H9 (cell line): ENCODE data around the gene ANKRD44. TPM values are rescaled to one million over a fixed set of nuclear protein-coding genes. Genes with fewer than 3 reads are reported as not detected.

Experiments used
- DNase-seq: peaks from one replicate; pipeline ENCODE4 v3.0.0-alpha.2; 2017
- H2AFZ ChIP-seq: one replicate; pipeline ENCODE4 v1.6.1; 2013; ENCODE audit warnings: mild to moderate bottlenecking, low read length, control low read depth, moderate library complexity
- H2AK5ac ChIP-seq: 2 replicates; pipeline ENCODE4 v1.6.1; 2013; ENCODE audit warnings: low read length, control low read depth, mixed read lengths; ENCODE audit not compliant: insufficient read length
- H2BK120ac ChIP-seq: one replicate; pipeline ENCODE4 v1.6.1; 2013; ENCODE audit warnings: low read depth, mild to moderate bottlenecking, low read length, control low read depth, inconsistent platforms; ENCODE audit not compliant: poor library complexity, severe bottlenecking
- H2BK12ac ChIP-seq: 2 replicates; pipeline ENCODE4 v1.6.1; 2013; ENCODE audit warnings: low read length, control low read depth, mixed read lengths, low read depth; ENCODE audit not compliant: insufficient read length
- H2BK15ac ChIP-seq: 2 replicates; pipeline ENCODE4 v1.6.1; 2013; ENCODE audit warnings: low read depth, low read length, control low read depth
- H2BK20ac ChIP-seq: one replicate; pipeline ENCODE4 v1.6.1; 2013; ENCODE audit warnings: low read depth, mild to moderate bottlenecking, low read length, control low read depth, inconsistent platforms; ENCODE audit not compliant: poor library complexity, severe bottlenecking
- H2BK5ac ChIP-seq: 2 replicates; pipeline ENCODE4 v1.6.1; 2013; ENCODE audit warnings: low read length, control low read depth, mixed read lengths; ENCODE audit not compliant: insufficient read length
- H3K14ac ChIP-seq: 2 replicates; pipeline ENCODE4 v1.6.1; 2013; ENCODE audit warnings: low read length, control low read depth; ENCODE audit not compliant: insufficient read depth
- H3K18ac ChIP-seq: 2 replicates; pipeline ENCODE4 v1.6.1; 2013; ENCODE audit warnings: low read depth, mild to moderate bottlenecking, mixed read lengths, low read length, control low read depth; ENCODE audit not compliant: insufficient read length
- H3K23ac ChIP-seq: 2 replicates; pipeline ENCODE4 v1.6.1; 2013; ENCODE audit warnings: low read length, control low read depth, mixed read lengths, low read depth; ENCODE audit not compliant: insufficient read length
- H3K23me2 ChIP-seq: 2 replicates; pipeline ENCODE4 v1.6.1; 2013; ENCODE audit warnings: low read depth, mild to moderate bottlenecking, mixed read lengths, low read length, control low read depth; ENCODE audit not compliant: insufficient read length, poor library complexity, severe bottlenecking
- H3K27ac ChIP-seq: 2 replicates; pipeline ENCODE4 v1.5.1; 2013; ENCODE audit warnings: low read length, control low read depth, mixed read lengths, low read depth; ENCODE audit not compliant: insufficient read length
- H3K27me3 ChIP-seq: 2 replicates; pipeline ENCODE4 v1.6.1; 2013; ENCODE audit warnings: low read length, control low read depth, inconsistent platforms; ENCODE audit not compliant: insufficient read depth
- H3K4ac ChIP-seq: 2 replicates; pipeline ENCODE4 v1.6.1; 2013; ENCODE audit warnings: low read depth, mild to moderate bottlenecking, control low read depth, inconsistent platforms, low read length, moderate library complexity
- H3K4me1 ChIP-seq: 2 replicates; pipeline ENCODE4 v1.6.1; 2013; ENCODE audit warnings: low read length, control low read depth, inconsistent platforms; ENCODE audit not compliant: insufficient read depth
- H3K4me2 ChIP-seq: 2 replicates; pipeline ENCODE4 v1.6.1; 2013; ENCODE audit warnings: low read length, control low read depth, mixed read lengths; ENCODE audit not compliant: insufficient read length, insufficient read depth
- H3K56ac ChIP-seq: 2 replicates; pipeline ENCODE4 v1.6.1; 2013; ENCODE audit warnings: low read depth, mild to moderate bottlenecking, mixed read lengths, low read length, control low read depth; ENCODE audit not compliant: insufficient read length
- H3K79me1 ChIP-seq: 2 replicates; pipeline ENCODE4 v1.6.1; 2013; ENCODE audit warnings: low read depth, mild to moderate bottlenecking, moderate library complexity, low read length, control low read depth, inconsistent platforms; ENCODE audit not compliant: insufficient read depth, poor library complexity, severe bottlenecking
- H3K79me2 ChIP-seq: 2 replicates; pipeline ENCODE4 v1.6.1; 2013; ENCODE audit warnings: low read length, control low read depth, inconsistent platforms; ENCODE audit not compliant: insufficient read depth
- H3K9ac ChIP-seq: 2 replicates; pipeline ENCODE4 v1.6.1; 2013; ENCODE audit warnings: low read length, control low read depth, mixed read lengths; ENCODE audit not compliant: insufficient read length; ENCODE audit errors: extremely low read depth
- H3K9me3 ChIP-seq: one replicate; pipeline ENCODE4 v1.6.1; 2013; ENCODE audit warnings: low read depth, low read length, inconsistent platforms; ENCODE audit not compliant: control insufficient read depth
- H3T11ph ChIP-seq: one replicate; pipeline ENCODE4 v1.6.1; 2013; ENCODE audit warnings: mild to moderate bottlenecking, low read length, control low read depth, inconsistent platforms
- H4K20me1 ChIP-seq: one replicate; pipeline ENCODE4 v1.6.1; 2013; ENCODE audit not compliant: control insufficient read depth, insufficient read length, insufficient read depth
- H4K5ac ChIP-seq: 2 replicates; pipeline ENCODE4 v1.6.1; 2013; ENCODE audit warnings: low read depth, mild to moderate bottlenecking, mixed read lengths, low read length, control low read depth; ENCODE audit not compliant: insufficient read length
- H4K8ac ChIP-seq: replicated peaks from 2 replicates; pipeline ENCODE4 v1.6.1; 2013; ENCODE audit warnings: low read length, control low read depth, mixed read lengths, low read depth; ENCODE audit not compliant: insufficient read length
- H4K91ac ChIP-seq: 2 replicates; pipeline ENCODE4 v1.6.1; 2013; ENCODE audit warnings: low read depth, mild to moderate bottlenecking, moderate library complexity, mixed read lengths, low read length, control low read depth; ENCODE audit not compliant: insufficient read length
- H3K27ac Mint-ChIP-seq, 3 experiments: 2 replicates in 2 of 3; 3 replicates in 1 of 3; pipeline ENCODE4 v1.8.0; 2020 to 2021; ENCODE audit warnings: mixed read lengths in 3 of 3, mild to moderate bottlenecking in 1 of 3, moderate library complexity in 1 of 3
- H3K27me3 Mint-ChIP-seq: 2 replicates; pipeline ENCODE4 v1.8.0; 2021; ENCODE audit warnings: low read depth, mild to moderate bottlenecking, moderate library complexity, mixed read lengths
- H3K36me3 Mint-ChIP-seq, 3 experiments: 2 replicates in 2 of 3; 3 replicates in 1 of 3; pipeline ENCODE4 v1.8.0; 2020 to 2021; ENCODE audit warnings: low read depth in 3 of 3, mixed read lengths in 3 of 3; ENCODE audit not compliant: insufficient read depth in 1 of 3
- H3K4me1 Mint-ChIP-seq, 2 experiments: 2 replicates each; pipeline ENCODE4 v1.8.0; 2020; ENCODE audit warnings: mixed read lengths in 2 of 2
- H3K4me3 Mint-ChIP-seq, 2 experiments: 2 replicates in 1 of 2; 3 replicates in 1 of 2; pipeline ENCODE4 v1.8.0; 2020 to 2021; ENCODE audit warnings: mild to moderate bottlenecking in 2 of 2, mixed read lengths in 2 of 2, moderate library complexity in 1 of 2
- H3K9me3 Mint-ChIP-seq, 2 experiments: 2 replicates in 1 of 2; 3 replicates in 1 of 2; pipeline ENCODE4 v1.8.0; 2020; ENCODE audit warnings: mild to moderate bottlenecking in 2 of 2, mixed read lengths in 2 of 2, moderate library complexity in 1 of 2
- CTCF ChIP-seq: fragments of 200-600 bp; sonication (generic); conservative IDR thresholded peaks from 3 replicates; pipeline ENCODE4 v1.8.0; 2021; ENCODE audit warnings: antibody characterized with exemption, mild to moderate bottlenecking
- WGBS: extraction: QIAGEN DNeasy Blood & Tissue Kit; methylation state at CpG from one replicate; pipeline ENCODE4 v1.1.7; 2013; ENCODE audit warnings: missing lambda C conversion rate, low lambda C conversion rate, mixed read lengths; ENCODE audit not compliant: insufficient read length; ENCODE audit errors: extremely low coverage; 5-methylcytosine and 5-hydroxymethylcytosine counted together
- total RNA-seq: library from RNA; stranded (reverse); gene quantifications from 2 replicates; pipeline ENCODE4 v1.2.1, GENCODE V29; 2021

ANKRD44 gene
- total RNA-seq, 1 experiment from 2014 or later = 1.9 TPM

GRCh38 chr2:196963043-196963442, 347.5 kb downstream of the ANKRD44 start:
- DNase-seq = no peak
- Histone ChIP-seq H2BK12ac (no peak overlapping the region), H3K4ac (no peak overlapping the region), H2BK20ac (no peak overlapping the region), H3K27me3 (no peaks in the 10 kb centered on the region), H2BK120ac (no peak overlapping the region), H4K91ac (no peak overlapping the region), H3K79me1 (no peaks in the 10 kb centered on the region), H3K27ac (no peak overlapping the region), H4K5ac (no peak overlapping the region), H4K20me1 (no peaks in the 10 kb centered on the region), H3K9ac (no peak overlapping the region), H2AK5ac (no peak overlapping the region), H3K14ac (no peak overlapping the region), H3K23me2 (no peaks in the 10 kb centered on the region), H2BK15ac (no peak overlapping the region), H3K4me1 (no peaks in the 10 kb centered on the region; the same call in 1 of the 2 replicates), H3K56ac (no peak overlapping the region), H3K4me2 (no peak overlapping the region), H3K9me3 (no peaks in the 10 kb centered on the region), H3K23ac (no peak overlapping the region), H3T11ph (no peak overlapping the region), H2AFZ (no peak overlapping the region), H3K18ac (no peak overlapping the region), H4K8ac (no peak overlapping the region), H3K79me2 (no peaks in the 10 kb centered on the region), H2BK5ac (no peak overlapping the region)
- no peaks in the 10 kb centered on the region for H3K27me3 Mint-ChIP-seq
- no peak overlapping the region for H3K4me3 Mint-ChIP-seq
- H3K4me1 Mint-ChIP-seq = peaks cover 22 to 35% of the 10 kb centered on the region in 2 experiments
- peaks cover 9% of the 10 kb centered on the region in 2 experiments; a peak in 4 of 5 replicates for H3K9me3 Mint-ChIP-seq
- WGBS = no CpG with 5 or more reads among the region's 2 CpGs
- H3K27ac Mint-ChIP-seq = no peak overlapping the region
- H3K36me3 Mint-ChIP-seq = peaks cover 2 to 9% (median 6%) of the 10 kb centered on the region in 3 experiments
- TF ChIP-seq CTCF = no peak
